MCF 10A (cell line): ENCODE results near the gene PROZ. TPM values are rescaled to one million over a fixed set of nuclear protein-coding genes. Genes with fewer than 3 reads are reported as not detected.
A peak's percentile ranks its signal among the peaks of the same experiment; 100 is the strongest.

ENCODE experiments used
- BruUV-seq: library from RNA; stranded (reverse); fragments of 400-500 nt; replicated peaks from 2 replicates; lab custom pipeline; 2021; lab: Mats Ljungman, UMichigan
- CTCF ChIA-PET: fragments of 300-600 bp; sonication (Branson Sonifier 250); formaldehyde crosslinking; extraction: SDS; loops from one replicate; lab custom pipeline; 2021; ENCODE audit warnings: antibody characterized with exemption, inconsistent platforms; lab: Yijun Ruan, JAX
- POLR2A ChIA-PET: fragments of 300-600, 350-650 bp; sonication (Branson Sonifier 250); formaldehyde crosslinking; extraction: SDS; loops from one replicate; lab custom pipeline; 2020; ENCODE audit warnings: antibody characterized with exemption, inconsistent platforms; lab: Yijun Ruan, JAX
- DNase-seq: peaks from one replicate; pipeline ENCODE4 v3.0.0-alpha.2; 2018; ENCODE audit not compliant: unreplicated experiment
- H3K27ac Mint-ChIP-seq: one replicate; pipeline ENCODE4 v1.8.0; 2022; ENCODE audit warnings: mild to moderate bottlenecking, low read depth, mixed read lengths; ENCODE audit not compliant: unreplicated experiment
- H3K27me3 Mint-ChIP-seq: one replicate; pipeline ENCODE4 v1.8.0; 2022; ENCODE audit warnings: mixed read lengths; ENCODE audit not compliant: insufficient read depth, unreplicated experiment
- H3K36me3 Mint-ChIP-seq: one replicate; pipeline ENCODE4 v1.8.0; 2022; ENCODE audit warnings: mild to moderate bottlenecking, moderate library complexity, mixed read lengths; ENCODE audit not compliant: insufficient read depth, unreplicated experiment
- H3K4me1 Mint-ChIP-seq: one replicate; pipeline ENCODE4 v1.8.0; 2022; ENCODE audit warnings: mixed read lengths; ENCODE audit not compliant: insufficient read depth, unreplicated experiment
- H3K4me3 Mint-ChIP-seq: one replicate; pipeline ENCODE4 v1.8.0; 2022; ENCODE audit warnings: mild to moderate bottlenecking, moderate library complexity, mixed read lengths; ENCODE audit not compliant: unreplicated experiment
- H3K9me3 Mint-ChIP-seq: one replicate; pipeline ENCODE4 v1.8.0; 2022; ENCODE audit warnings: mixed read lengths; ENCODE audit not compliant: unreplicated experiment
- CTCF ChIP-seq: fragments of 200-600 bp; IDR thresholded peaks from one replicate; pipeline ENCODE4 v1.8.0; 2022; ENCODE audit warnings: antibody characterized with exemption, mild to moderate bottlenecking; ENCODE audit not compliant: unreplicated experiment
- intact Hi-C: fragments of 100-400 bp; cut with micrococcal nuclease; formaldehyde crosslinking; loops from 2 replicates; pipeline ENCODE4 v1.14.1; 2022
- total RNA-seq: library from RNA; stranded (reverse); gene quantifications from 2 replicates; pipeline ENCODE4 v1.2.3, GENCODE V29; 2022

Gene PROZ
- total RNA-seq, 1 experiment from 2014 or later = not detected

DNA sequence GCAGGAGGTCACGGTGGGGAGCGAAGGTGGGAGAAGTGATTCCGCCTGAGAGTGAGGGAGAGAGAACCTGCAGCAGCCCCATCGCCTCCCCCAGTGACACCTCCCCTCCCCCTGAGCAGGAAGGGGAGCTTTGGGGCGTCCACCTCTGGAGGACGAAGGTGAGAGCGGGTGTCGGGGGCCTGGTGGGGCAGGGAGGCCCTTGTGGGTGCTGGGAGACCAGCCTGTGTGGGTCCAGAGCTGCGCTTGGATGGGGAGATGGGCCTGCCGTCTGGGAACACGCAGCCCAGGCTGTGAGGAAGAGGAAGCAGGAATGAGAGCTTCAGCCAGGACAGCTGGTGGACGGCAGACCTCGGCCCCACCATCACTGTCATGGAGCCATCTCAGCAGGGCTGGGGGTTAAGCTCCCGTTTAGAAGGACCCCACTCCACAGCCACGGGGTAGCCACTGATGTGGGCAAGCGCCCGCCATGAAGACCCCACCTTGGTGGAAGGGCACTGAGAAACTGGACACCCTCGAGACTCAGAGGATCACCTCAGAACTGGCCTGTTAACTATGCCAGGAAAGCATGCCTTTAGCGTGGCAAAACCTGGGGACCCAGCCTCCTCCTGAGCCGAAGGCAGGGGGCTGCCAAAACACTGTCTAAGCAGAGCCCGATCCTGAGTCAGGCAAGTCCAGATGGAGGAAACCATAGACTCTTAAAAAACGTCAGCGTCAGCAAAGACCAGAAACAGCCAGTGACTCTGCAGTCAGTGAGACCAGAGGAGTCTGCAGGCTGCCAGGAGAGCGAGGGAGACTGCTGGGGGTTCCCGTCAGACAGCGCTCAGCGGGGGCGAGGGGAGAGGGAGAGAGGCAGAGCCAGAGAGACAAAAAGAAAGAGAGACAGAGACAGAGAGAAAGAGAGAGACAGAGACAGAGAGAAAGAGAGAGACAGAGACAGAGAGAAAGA lies 6.4 kb upstream of the PROZ start:
- POLR2A ChIA-PET = interaction anchor here (0.6 kb wide), 1 partner anchor 58 kb away, joined by 4 read pairs; the partner anchor contains the start of gene CUL4A
- DNase-seq = no peak
- H3K27ac Mint-ChIP-seq = peak overlapping the region; percentile 22
- peaks cover 5% of the 10 kb centered on the region for H3K27me3 Mint-ChIP-seq
- TF ChIP-seq CTCF = no peak
- CTCF ChIA-PET = no interaction called here
- peak overlapping the region; percentile 63 for H3K4me3 Mint-ChIP-seq
- H3K9me3 Mint-ChIP-seq = peaks cover 8% of the 10 kb centered on the region
- H3K4me1 Mint-ChIP-seq = peaks cover 9% of the 10 kb centered on the region
- intact Hi-C loops = loop anchor here (10.0 kb wide), 1 partner anchor 243 kb away; no protein-coding TSS in a partner anchor
- peaks cover 5% of the 10 kb centered on the region for H3K36me3 Mint-ChIP-seq
- no TSS peak for BruUV-seq

DNA sequence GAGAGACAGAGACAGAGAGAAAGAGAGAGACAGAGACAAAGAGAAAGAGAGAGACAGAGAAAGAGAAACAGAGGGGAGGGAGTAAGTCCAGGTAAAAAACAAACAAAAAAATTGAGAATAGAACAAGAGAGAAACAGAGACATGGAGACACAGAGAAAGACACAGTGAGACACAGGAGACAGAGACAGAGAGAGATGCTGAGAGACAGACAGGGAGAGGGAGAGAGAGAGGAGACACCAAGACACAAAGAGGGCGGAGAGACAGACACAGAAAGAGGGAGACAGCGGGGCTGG lies 5.8 kb upstream of the PROZ start:
- no TSS peak for BruUV-seq
- H3K4me3 Mint-ChIP-seq = peak overlapping the region; percentile 63
- H3K27ac Mint-ChIP-seq = peak overlapping the region; percentile 22
- CTCF ChIA-PET = no interaction called here
- H3K27me3 Mint-ChIP-seq = no peaks in the 10 kb centered on the region
- intact Hi-C loops = loop anchor here (10.0 kb wide), 1 partner anchor 242 kb away; no protein-coding TSS in a partner anchor
- peaks cover 5% of the 10 kb centered on the region for H3K36me3 Mint-ChIP-seq
- no peak for TF ChIP-seq CTCF
- peaks cover 8% of the 10 kb centered on the region for H3K9me3 Mint-ChIP-seq
- POLR2A ChIA-PET = no interaction called here
- H3K4me1 Mint-ChIP-seq = peaks cover 9% of the 10 kb centered on the region
- DNase-seq = no peak

DNA sequence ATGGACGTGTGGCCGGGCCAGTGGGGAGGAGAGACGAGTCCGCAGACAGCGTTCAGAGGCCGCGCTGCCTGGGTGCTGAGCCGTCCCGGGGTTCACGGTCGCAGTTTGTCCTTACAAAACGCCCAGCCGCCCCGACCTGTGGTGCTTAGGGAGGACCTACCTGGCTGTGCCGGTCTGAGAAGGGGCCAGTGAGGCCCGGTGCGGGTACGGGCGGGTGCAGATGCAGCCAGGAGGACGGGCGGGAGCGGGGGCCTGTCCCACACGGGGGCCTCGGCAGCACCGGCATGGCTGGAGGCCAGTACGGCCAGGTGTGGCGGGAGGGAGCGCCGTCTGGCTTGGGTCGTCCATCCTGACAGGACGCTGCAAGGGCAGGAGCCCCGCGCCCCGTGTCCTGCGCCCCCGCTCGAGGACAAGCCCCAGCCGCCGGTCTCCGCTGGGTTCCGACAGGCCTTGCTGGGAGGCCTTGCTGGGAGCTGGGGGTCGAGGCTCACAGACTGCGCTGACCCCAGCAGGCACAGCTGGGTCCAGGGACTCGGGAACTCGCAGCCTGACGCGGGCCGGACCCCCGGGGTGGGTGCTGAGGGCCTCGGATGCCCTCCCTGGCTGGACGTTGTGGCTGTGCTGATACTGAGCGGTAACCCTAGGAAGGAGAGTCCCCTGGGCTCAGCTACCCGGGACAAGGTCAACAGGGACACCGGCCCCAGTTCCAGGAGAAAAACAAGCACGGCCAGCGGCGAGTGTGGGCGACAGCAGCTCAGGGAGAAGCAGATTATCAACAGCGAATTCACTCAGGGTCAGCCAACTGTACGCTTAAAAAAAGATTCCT lies 5.3 kb upstream of the PROZ start:
- TF ChIP-seq CTCF = no peak
- TSS peak; percentile 97 for BruUV-seq
- Mint-ChIP-seq H3K27me3 (no peaks in the 10 kb centered on the region), H3K4me3 (peak overlapping the region; percentile 71), H3K9me3 (peaks cover 8% of the 10 kb centered on the region), H3K27ac (peak overlapping the region; percentile 73), H3K36me3 (peaks cover 4% of the 10 kb centered on the region), H3K4me1 (peaks cover 9% of the 10 kb centered on the region)
- intact Hi-C loops = loop anchor here (10.0 kb wide), 1 partner anchor 242 kb away; no protein-coding TSS in a partner anchor
- DNase-seq = no peak
- POLR2A ChIA-PET = interaction anchor here (0.6 to 0.7 kb wide), 2 partner anchors 295 to 418 kb away, joined by 3 to 4 read pairs; no protein-coding TSS in a partner anchor
- CTCF ChIA-PET = interaction anchor here (0.7 kb wide), 1 partner anchor 131 kb away, joined by 3 read pairs; no protein-coding TSS in a partner anchor
